K562 (cell line): ENCODE measurements around the gene STOX1. TPM values are rescaled to one million over a fixed set of nuclear protein-coding genes. Genes with fewer than 3 reads are reported as not detected.

Experiments used
- ATAC-seq: fragments of 200-7000 bp; cut with Tn5 transposase; 3 replicates; pipeline ENCODE4 v1.9.1; 2020; ENCODE audit warnings: moderate library complexity
- BruUV-seq: library from RNA; stranded (reverse); fragments of 400-500 nt; replicated peaks from 2 replicates; lab custom pipeline; 2021; lab: Mats Ljungman, UMichigan
- CTCF ChIA-PET: fragments of 300-600 bp; formaldehyde crosslinking; extraction: SDS; loops from one replicate; lab custom pipeline; 2021; ENCODE audit warnings: low intra/inter-chr PET ratio; lab: Yijun Ruan, JAX
- POLR2A ChIA-PET: fragments of 300-600, 350-650 bp; sonication (Branson Sonifier 250); formaldehyde crosslinking; extraction: SDS; loops from one replicate; lab custom pipeline; 2021; ENCODE audit warnings: antibody characterized with exemption, inconsistent platforms; lab: Yijun Ruan, JAX
- DNase-seq, 4 experiments: peaks; one replicate each; pipeline versions ENCODE4 v3.0.0 to v3.0.0-alpha.2; 2011 to 2018; ENCODE audit warnings: low spot score in 3 of 4, mixed read lengths in 3 of 4; ENCODE audit errors: extremely low read depth in 1 of 4
- FAIRE-seq: peaks from 2 replicates; lab custom pipeline; 2011; peaks lifted over from hg19 to GRCh38; lab: Jason Lieb, UNC
- H2AFZ ChIP-seq: 2 replicates; pipeline ENCODE4 v1.6.0; 2011; ENCODE audit warnings: low read depth, low read length, control low read depth, inconsistent platforms
- H3K27ac ChIP-seq: fragments of 200-600 bp; 3 replicates; pipeline ENCODE4 v1.8.0; 2011; ENCODE audit warnings: low read depth, mild to moderate bottlenecking, control low read depth, inconsistent platforms, low read length, moderate library complexity, mixed read lengths; ENCODE audit errors: extremely low read depth
- H3K27me3 ChIP-seq, 2 experiments: fragments of 300-600 bp in 1 of 2; 2 replicates in 1 of 2; 3 replicates in 1 of 2; pipeline versions ENCODE4 v1.6.0 to v1.8.0; 2011; ENCODE audit warnings: inconsistent platforms in 2 of 2, low read length in 2 of 2, mild to moderate bottlenecking in 1 of 2, mixed read lengths in 1 of 2, moderate library complexity in 1 of 2; ENCODE audit not compliant: control insufficient read depth in 2 of 2, insufficient read depth in 2 of 2
- H3K36me3 ChIP-seq: fragments of 300-600 bp; 3 replicates; pipeline ENCODE4 v1.8.0; 2011; ENCODE audit warnings: mild to moderate bottlenecking, low read length, inconsistent platforms; ENCODE audit not compliant: control insufficient read depth, insufficient read depth
- H3K4me1 ChIP-seq, 2 experiments: fragments of 200-600 bp in 1 of 2; replicated peaks in 1 of 2; 2 replicates in 1 of 2; 3 replicates in 1 of 2; pipeline versions ENCODE4 v1.5.1 to v1.8.0; 2011; ENCODE audit warnings: inconsistent platforms in 2 of 2, low read length in 2 of 2, mild to moderate bottlenecking in 1 of 2, mixed read lengths in 1 of 2, moderate library complexity in 1 of 2; ENCODE audit not compliant: control insufficient read depth in 2 of 2, insufficient read depth in 2 of 2
- H3K4me2 ChIP-seq: 2 replicates; pipeline ENCODE4 v1.6.1; 2011; ENCODE audit warnings: low read length, control low read depth, inconsistent platforms, mixed read lengths; ENCODE audit not compliant: insufficient read depth
- H3K4me3 ChIP-seq: fragments of 200-600 bp; sonication (generic), shearing (Covaris generic); 2 replicates; pipeline ENCODE4 v1.5.1; 2016; ENCODE audit warnings: control low read depth, inconsistent platforms
- H3K79me2 ChIP-seq: fragments of 200-600 bp; 3 replicates; pipeline ENCODE4 v1.8.0; 2011; ENCODE audit warnings: low read length, inconsistent platforms; ENCODE audit not compliant: control insufficient read depth, insufficient read depth
- H3K9ac ChIP-seq, 2 experiments: 2 replicates each; pipeline versions ENCODE4 v1.6.0 to v1.6.1; 2011; ENCODE audit warnings: low read depth in 2 of 2, low read length in 2 of 2, control low read depth in 1 of 2, inconsistent platforms in 1 of 2, mild to moderate bottlenecking in 1 of 2, mixed read lengths in 1 of 2; ENCODE audit not compliant: insufficient read depth in 1 of 2
- H3K9me1 ChIP-seq: one replicate; pipeline ENCODE4 v1.6.0; 2011; ENCODE audit warnings: inconsistent platforms, mild to moderate bottlenecking, low read length, moderate library complexity; ENCODE audit not compliant: control insufficient read depth, insufficient read depth
- H3K9me3 ChIP-seq: replicated peaks from 2 replicates; pipeline ENCODE4 v1.5.1; 2011; ENCODE audit warnings: low read depth, low read length, inconsistent platforms; ENCODE audit not compliant: control insufficient read depth, insufficient read depth
- H4K20me1 ChIP-seq: replicated peaks from 2 replicates; pipeline ENCODE4 v1.6.1; 2011; ENCODE audit warnings: low read length, inconsistent platforms, mixed read lengths; ENCODE audit not compliant: control insufficient read depth, insufficient read depth
- CHD1 ChIP-seq: fragments of 200-600 bp; sonication (generic); IDR thresholded peaks from one replicate; pipeline ENCODE4 v1.6.1; 2012; ENCODE audit warnings: mild to moderate bottlenecking, moderate library complexity, low read length, inconsistent platforms
- CREBBP ChIP-seq: IDR thresholded peaks from one replicate; pipeline ENCODE4 v1.6.1; 2012; ENCODE audit warnings: low read depth, mild to moderate bottlenecking, control low read depth, inconsistent platforms, low read length
- E2F5 ChIP-seq: sonication (generic); formaldehyde crosslinking; IDR thresholded peaks from 2 replicates; pipeline ENCODE4 v1.8.0; 2022; ENCODE audit warnings: mild to moderate bottlenecking, missing genetic modification reagents
- EP300 ChIP-seq: IDR thresholded peaks from 2 replicates; pipeline ENCODE4 v1.6.1; 2012; ENCODE audit warnings: low read length, improper control_type of control experiment
- MECOM ChIP-seq: fragments of 250-450 bp; sonication (Bioruptor Pico); IDR thresholded peaks from 2 replicates; pipeline ENCODE4 v1.8.0; 2022; ENCODE audit warnings: inconsistent platforms
- MNT ChIP-seq, 2 experiments: fragments of 450-650 bp; conservative IDR thresholded peaks; 2 replicates each; pipeline ENCODE4 v1.6.1; 2017; ENCODE audit warnings: mild to moderate bottlenecking in 2 of 2, moderate library complexity in 2 of 2
- RBM39 ChIP-seq: fragments of 200-400 bp; formaldehyde crosslinking; optimal IDR thresholded peaks from 2 replicates; pipeline ENCODE3; 2018; ENCODE audit warnings: low read depth, low read length
- SMAD1 ChIP-seq: fragments of 150-350 bp; IDR thresholded peaks from 2 replicates; pipeline ENCODE4 v1.6.1; 2014; ENCODE audit warnings: low read length, low read depth; ENCODE audit not compliant: partially characterized antibody
- SMC3 ChIP-seq: conservative IDR thresholded peaks from 2 replicates; pipeline ENCODE4 v1.6.1; 2011; ENCODE audit warnings: low read depth, low read length, improper control_type of control experiment; ENCODE audit not compliant: insufficient read depth
- TCFL5 ChIP-seq: fragments of 250-450 bp; sonication (Bioruptor Pico); conservative IDR thresholded peaks from 2 replicates; pipeline ENCODE4 v1.6.1; 2021; ENCODE audit warnings: mild to moderate bottlenecking, moderate library complexity, matching md5 sums
- TOE1 ChIP-seq, 2 experiments: fragments of 450-650 bp in 1 of 2; sonication (generic) in 1 of 2; formaldehyde crosslinking in 1 of 2; IDR thresholded peaks; 2 replicates each; pipeline versions ENCODE4 v1.7.1 to v1.8.0; 2016 to 2022; ENCODE audit warnings: borderline replicate concordance in 2 of 2, mild to moderate bottlenecking in 2 of 2, antibody characterized with exemption in 1 of 2, inconsistent platforms in 1 of 2, low read depth in 1 of 2, missing genetic modification reagents in 1 of 2, moderate library complexity in 1 of 2
- TSHZ1 ChIP-seq: fragments of 250-450 bp; sonication (Bioruptor Pico); IDR thresholded peaks from 2 replicates; pipeline ENCODE4 v1.4.0; 2020; ENCODE audit warnings: mild to moderate bottlenecking, moderate library complexity
- ZBTB12 ChIP-seq: fragments of 250-450 bp; sonication (Bioruptor Pico); IDR thresholded peaks from 2 replicates; pipeline ENCODE4 v1.4.0; 2020
- ZNF644 ChIP-seq: fragments of 200-800 bp; sonication (Bioruptor generic); IDR thresholded peaks from 2 replicates; pipeline ENCODE4 v1.6.1; 2016; ENCODE audit warnings: low read depth, missing genetic modification characterization, missing compliant biosample characterization
- ZNF699 ChIP-seq: fragments of 250-450 bp; sonication (Bioruptor Pico); IDR thresholded peaks from 2 replicates; pipeline ENCODE4 v1.8.0; 2021; ENCODE audit warnings: mild to moderate bottlenecking, moderate library complexity; ENCODE audit not compliant: insufficient replicate concordance
- WGBS: fragments of 100-300 bp; shearing (Covaris generic); methylation state at CpG from one replicate; pipeline ENCODE4 v1.1.6; 2016; ENCODE audit warnings: low coverage, mixed read lengths; ENCODE audit not compliant: insufficient coverage; ENCODE audit errors: missing lambda C conversion rate; 5-methylcytosine and 5-hydroxymethylcytosine counted together
- in situ Hi-C: fragments of 300-500 bp; cut with MboI; formaldehyde crosslinking; loops from 4 replicates; pipeline ENCODE4 v1.15.0; 2018; ENCODE audit warnings: inconsistent platforms, mixed read lengths
- intact Hi-C: fragments of 100-400 bp; cut with micrococcal nuclease; formaldehyde crosslinking; loops from 2 replicates; pipeline ENCODE4 v1.14.2; 2022
- polyA plus RNA-seq, 8 experiments: library from polyadenylated mRNA; depleted of rRNA in 4 of 8; stranded (reverse) in 5 of 8; unstranded in 3 of 8; fragments of >200 nt; fragmentation: Nextera tagmentation in 2 of 8; fragmentation: Illumina TruSeq in 1 of 8; extraction: Ambion mirVana in 2 of 8; extraction: Trizol in 1 of 8; gene quantifications; 2 replicates each; pipeline versions ENCODE4 v1.2.1 to v1.2.3, GENCODE V29; 2011 to 2014; ENCODE audit warnings: inconsistent platforms in 1 of 8, missing spikeins in 1 of 8
- total RNA-seq, 7 experiments: library from RNA; depleted of rRNA in 6 of 7; stranded (reverse); fragments of >200 nt in 6 of 7; fragmentation: Illumina TruSeq in 2 of 7; extraction: Trizol in 2 of 7; gene quantifications; 2 replicates each; pipeline versions ENCODE4 v1.2.1 to v1.2.3, GENCODE V29; 2011 to 2021; ENCODE audit warnings: low replicate concordance in 1 of 7

STOX1 gene
- total and polyA plus RNA-seq, 9 of the 15 experiments (the other 6 are each of a cell fraction or from before 2014, with no cell fraction given): 0.09 to 0.87 (median 0.29) TPM

GRCh38 chr10:68829952-68830351 is 2.6 kb downstream of the STOX1 start:
- ATAC-seq: no peak
- H3K4me1 ChIP-seq: peaks cover 3 to 21% of the 10 kb centered on the region in 2 experiments; a peak in 3 of 5 replicates
- intact Hi-C loops: loop anchor here (5.0 kb wide), 1 partner anchor 67 kb away; no protein-coding TSS in a partner anchor

More at GRCh38 chr10:68829952-68830351, 2.6 kb downstream of the STOX1 start:
- no peak overlapping the region for H3K4me3 ChIP-seq
- FAIRE-seq: no peak
- no peaks in the 10 kb centered on the region for H3K36me3 ChIP-seq
- H2AFZ ChIP-seq: no peak overlapping the region
- POLR2A ChIA-PET: interaction anchor here (0.6 to 1.2 kb wide), 6 partner anchors 10 to 491 kb away, joined by 3 to 5 read pairs (median 3); no protein-coding TSS in a partner anchor
- CTCF ChIA-PET: interaction anchor here (0.5 kb wide), 1 partner anchor 53 kb away, joined by 3 read pairs; no protein-coding TSS in a partner anchor
- in situ Hi-C loops: no loop called here
- no peaks in the 10 kb centered on the region for H3K9me3 ChIP-seq
- 28% methylated on average over 6 of the region's 6 CpGs for WGBS
- H3K79me2 ChIP-seq: no peaks in the 10 kb centered on the region
- no TSS peak for BruUV-seq
- DNase-seq: no peak
- no peak for TF ChIP-seq TOE1 (IDR thresholded peaks at IDR 0.05; ENCODE audit: borderline replicate concordance)
- no peak for TF ChIP-seq TOE1 (CRISPR knock-in tag; IDR thresholded peaks at IDR 0.05; ENCODE audit: borderline replicate concordance, low read depth)
- TF ChIP-seq ZNF699 (CRISPR knock-in tag): no peak
- TF ChIP-seq ZNF644 (tag): no peak
- no peak for TF ChIP-seq TCFL5
- no peak for TF ChIP-seq MECOM (CRISPR knock-in tag)
- TF ChIP-seq TSHZ1 (CRISPR knock-in tag): no peak
- no peak for TF ChIP-seq E2F5 (CRISPR knock-in tag)
- no peak for TF ChIP-seq CREBBP
- no peak for TF ChIP-seq EP300
- no peak for TF ChIP-seq CHD1
- no peak for TF ChIP-seq RBM39
- no peak for TF ChIP-seq ZBTB12 (CRISPR knock-in tag)
- TF ChIP-seq SMAD1: no peak
- no peak for TF ChIP-seq SMC3
- TF ChIP-seq MNT (conservative IDR thresholded peaks at IDR 0.05): no peak
- no peaks in the 10 kb centered on the region for H3K9me1 ChIP-seq
- H3K9ac ChIP-seq: no peak overlapping the region
- peaks cover 42 to 49% of the 10 kb centered on the region in 2 experiments for H3K27me3 ChIP-seq
- H4K20me1 ChIP-seq: no peaks in the 10 kb centered on the region
- no peak overlapping the region for H3K4me2 ChIP-seq
- H3K27ac ChIP-seq: no peak overlapping the region
